SH-SY5Y (cell line): ENCODE results near the gene XKRX.

ENCODE experiments used
- GATA2 ChIP-seq: IDR thresholded peaks from 2 replicates; pipeline ENCODE4 v1.6.1; 2011; ENCODE audit warnings: mild to moderate bottlenecking, low read depth, low read length
- GATA3 ChIP-seq: IDR thresholded peaks from 2 replicates; pipeline ENCODE4 v1.6.1; 2011; ENCODE audit warnings: low read depth, mild to moderate bottlenecking, low read length, moderate library complexity

DNA sequence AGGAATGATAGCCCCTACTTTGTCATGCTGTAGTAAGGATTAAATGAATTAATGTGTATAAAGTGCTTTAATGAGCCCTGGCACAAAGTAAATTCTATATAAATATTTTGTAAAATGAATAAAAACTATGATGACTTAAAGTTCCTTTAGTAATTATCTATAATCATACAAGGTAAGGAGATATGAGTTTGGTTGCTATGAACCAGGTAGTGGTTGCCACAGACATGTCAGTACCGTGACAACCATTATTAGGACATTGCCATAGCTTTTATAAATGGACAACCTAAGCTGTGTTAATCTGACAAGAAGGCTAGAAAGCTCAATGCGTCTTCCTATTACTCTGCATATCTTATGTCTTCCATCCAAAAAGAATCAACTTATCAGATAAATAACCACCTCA, 40.7 kb upstream of the XKRX start, which contains the start of gene ARL13A:
- TF ChIP-seq GATA2 (no peak), GATA3 (no peak)
